Esophagus (tissue), 2 donors: Measurements from ENCODE around the gene UST. TPM values are rescaled to one million over a fixed set of nuclear protein-coding genes. Genes with fewer than 3 reads are reported as not detected.
"Not testable (repeated sequence)": the region's sequence is repeated elsewhere in the genome, so short reads cannot be mapped to it uniquely, and the experiment has no call there.

Source experiments
- H3K27ac ChIP-seq, 2 donors: one replicate each; pipeline ENCODE4 v1.5.1; 2013; ENCODE audit warnings: low read depth in 2 of 2, mild to moderate bottlenecking in 2 of 2, inconsistent platforms in 1 of 2, low read length in 1 of 2, moderate library complexity in 1 of 2
- H3K27me3 ChIP-seq, 2 donors: one replicate each; pipeline ENCODE4 v1.6.1; 2013; ENCODE audit warnings: low read length in 2 of 2, control low read depth in 1 of 2, mild to moderate bottlenecking in 1 of 2; ENCODE audit not compliant: insufficient read depth in 2 of 2, control insufficient read depth in 1 of 2
- H3K36me3 ChIP-seq, 2 donors: one replicate each; pipeline ENCODE4 v1.6.1; 2013; ENCODE audit warnings: low read length in 1 of 2; ENCODE audit not compliant: control insufficient read depth in 2 of 2, insufficient read depth in 2 of 2
- H3K4me1 ChIP-seq, 2 donors: one replicate each; pipeline ENCODE4 v1.6.1; 2013; ENCODE audit warnings: low read length in 1 of 2; ENCODE audit not compliant: control insufficient read depth in 2 of 2, insufficient read depth in 2 of 2
- H3K4me3 ChIP-seq, 2 donors: one replicate each; pipeline ENCODE4 v1.5.1; 2013; ENCODE audit warnings: low read length in 2 of 2, mild to moderate bottlenecking in 2 of 2, low read depth in 1 of 2, moderate library complexity in 1 of 2
- H3K9me3 ChIP-seq, 2 donors: one replicate each; pipeline ENCODE4 v1.6.1; 2013; ENCODE audit warnings: mild to moderate bottlenecking in 2 of 2, low read depth in 1 of 2, low read length in 1 of 2, moderate library complexity in 1 of 2; ENCODE audit not compliant: control insufficient read depth in 2 of 2, insufficient read depth in 1 of 2
- WGBS, 2 donors: extraction: QIAGEN DNeasy Blood & Tissue Kit; methylation state at CpG; one replicate each; pipeline ENCODE4 v1.1.7; 2013; 5-methylcytosine and 5-hydroxymethylcytosine counted together
- polyA plus RNA-seq, 2 donors: library from polyadenylated mRNA; stranded (reverse); fragments of 200-250 nt; gene quantifications; one replicate each; pipeline ENCODE4 v1.2.3, GENCODE V29; 2013
- donor health status: healthy with polysubstance abuse.
- donor health status: Bipolar disorder and iron deficiency.

UST gene
- polyA plus RNA-seq, 2 donors: 1.7 to 2.4 TPM

DNA sequence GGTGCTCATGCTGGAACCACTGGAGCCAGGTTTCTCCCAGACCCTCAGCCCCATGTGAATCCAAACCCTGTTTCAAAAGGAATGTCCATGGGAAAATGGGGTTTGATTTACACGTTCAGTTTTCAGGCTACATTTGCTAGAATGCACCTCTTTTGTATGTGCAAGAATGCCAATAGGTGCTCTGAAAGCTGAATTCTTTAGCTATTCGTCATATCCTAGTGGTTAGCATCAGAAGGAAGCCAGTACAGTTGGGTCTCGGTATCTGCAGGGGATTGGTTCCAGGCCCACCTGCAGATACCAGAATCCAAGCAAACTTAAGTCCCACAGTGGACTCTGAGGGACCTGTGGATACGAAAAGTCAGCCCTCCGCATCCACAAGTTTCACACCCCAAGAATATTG is 93.4 kb downstream of the UST start:
- Histone ChIP-seq H3K27me3 (no peaks in the 10 kb centered on the region), H3K27ac (no peak overlapping the region), H3K36me3 (no peaks in the 10 kb centered on the region), H3K4me1 (no peaks in the 10 kb centered on the region), H3K9me3 (no peaks in the 10 kb centered on the region), H3K4me3 (no peak overlapping the region)
- WGBS, 2 donors: 86 to 97% methylated on average over 5 of the region's 5 CpGs

DNA sequence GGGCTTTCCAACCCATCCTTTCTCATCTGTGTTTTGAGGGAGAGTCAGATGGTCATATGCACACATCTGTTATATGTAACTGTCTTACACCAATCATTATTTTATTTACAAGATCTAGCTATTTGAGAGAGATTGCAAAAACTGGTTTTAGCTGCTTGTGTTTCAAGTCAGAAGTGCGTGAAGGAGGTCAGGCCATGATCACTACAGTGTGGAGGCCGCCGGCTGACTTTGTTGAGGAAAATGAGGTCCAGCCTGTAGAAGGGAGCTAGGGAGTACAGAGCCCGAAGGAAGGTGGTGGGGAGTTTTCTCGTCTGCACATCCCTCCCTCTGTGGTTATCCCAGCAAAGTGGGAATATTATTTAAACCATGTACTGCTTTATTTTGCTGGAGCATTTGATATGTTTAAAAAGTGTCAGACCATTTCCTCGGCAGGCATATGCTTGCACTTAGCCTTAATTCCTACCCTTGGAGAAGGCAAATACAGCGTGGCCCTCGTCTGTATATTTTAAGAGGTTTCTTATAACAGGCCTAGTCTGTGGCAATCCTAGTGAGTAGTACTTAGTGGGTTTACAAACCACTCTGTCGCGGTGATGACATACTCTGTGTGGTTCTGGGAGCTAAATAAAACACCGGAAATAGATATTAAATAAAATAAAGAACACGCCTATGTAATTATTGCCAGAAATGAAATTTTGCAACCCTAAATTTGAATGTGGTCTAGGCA is 95.6 kb downstream of the UST start:
- WGBS, 2 donors: 91 to 92% methylated on average over 12 of the region's 12 CpGs
- Histone ChIP-seq H3K27ac (no peak overlapping the region), H3K27me3 (no peaks in the 10 kb centered on the region), H3K4me1 (no peaks in the 10 kb centered on the region), H3K36me3 (no peaks in the 10 kb centered on the region), H3K4me3 (no peak overlapping the region), H3K9me3 (no peaks in the 10 kb centered on the region)

DNA sequence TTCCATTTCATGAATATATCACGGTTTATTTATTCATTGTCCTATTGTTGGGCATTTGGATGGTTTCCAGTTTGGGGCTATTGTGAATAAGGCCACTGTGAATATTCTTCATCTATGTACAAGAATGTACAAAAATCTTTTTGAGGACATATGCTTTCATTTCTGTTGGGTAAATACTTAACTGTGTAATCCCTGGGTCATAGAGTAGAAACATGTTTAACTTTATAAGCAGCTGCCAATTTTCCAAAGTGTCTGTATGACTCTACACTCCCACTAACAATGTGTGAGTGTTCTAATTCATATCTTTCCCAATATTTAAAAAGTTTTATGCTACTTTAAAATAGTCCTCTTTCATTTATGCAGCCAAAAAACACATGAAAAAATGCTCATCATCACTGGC is 98.6 kb downstream of the UST start:
- no peak overlapping the region for H3K27ac ChIP-seq
- no peaks in the 10 kb centered on the region for H3K9me3 ChIP-seq
- H3K36me3 ChIP-seq: no peaks in the 10 kb centered on the region
- 76 to 88% methylated on average over 1 of the region's 1 CpG for WGBS, 2 donors
- H3K4me3 ChIP-seq: no peak overlapping the region
- H3K27me3 ChIP-seq: no peaks in the 10 kb centered on the region
- peaks cover 0 to 3% of the 10 kb centered on the region in 2 donors for H3K4me1 ChIP-seq

DNA sequence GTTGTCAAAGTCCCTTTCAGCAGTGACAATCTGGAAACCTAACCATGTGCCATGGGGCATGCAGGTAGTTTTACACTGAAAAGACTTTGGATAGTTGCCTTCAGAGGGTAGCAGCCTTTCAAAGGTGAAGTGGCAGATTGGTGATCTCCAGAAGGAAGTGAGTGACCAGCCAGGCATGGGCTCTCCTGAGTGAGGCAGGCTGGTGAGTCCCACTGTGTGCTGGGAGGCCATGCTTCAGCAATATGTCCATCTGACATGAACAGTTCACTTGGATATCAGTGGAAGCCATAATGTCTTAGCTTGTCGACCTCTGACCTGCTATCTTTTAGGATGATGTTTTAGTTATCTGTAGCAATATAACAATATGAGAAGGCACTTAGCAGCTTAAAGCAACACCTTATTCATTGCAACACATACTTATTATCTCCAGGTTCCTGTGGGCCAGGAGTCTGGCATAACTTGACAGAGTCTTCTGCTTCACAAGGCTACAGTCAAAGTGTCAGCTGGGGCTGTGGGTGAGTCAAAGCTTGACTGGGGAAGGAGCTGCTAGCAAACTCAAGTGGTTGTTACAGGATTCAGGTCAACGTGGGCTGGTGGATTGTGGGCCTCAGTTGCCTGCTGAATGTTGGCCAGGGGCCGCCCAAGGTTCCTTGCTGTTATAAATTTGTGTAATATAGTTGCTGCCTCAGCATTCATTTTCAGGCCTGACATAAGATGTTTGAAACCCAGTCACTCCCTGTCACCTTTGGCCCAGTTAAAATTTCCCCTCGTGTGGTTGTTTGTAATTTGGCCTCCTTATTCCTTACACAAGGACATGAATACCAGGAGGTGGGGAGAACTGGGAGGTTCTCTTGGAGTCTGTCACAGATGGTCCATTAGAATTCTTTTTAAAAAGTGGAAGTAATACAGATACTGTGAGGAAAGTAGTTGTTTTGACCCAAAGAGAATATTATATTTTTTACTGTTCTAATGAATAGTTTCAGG is 100.2 kb downstream of the UST start:
- Histone ChIP-seq H3K27ac (no peak overlapping the region), H3K4me3 (no peak overlapping the region), H3K4me1 (peaks cover 0 to 3% of the 10 kb centered on the region in 2 donors), H3K36me3 (no peaks in the 10 kb centered on the region), H3K9me3 (no peaks in the 10 kb centered on the region), H3K27me3 (no peaks in the 10 kb centered on the region)
- 56 to 64% methylated on average over 4 of the region's 4 CpGs for WGBS, 2 donors

DNA sequence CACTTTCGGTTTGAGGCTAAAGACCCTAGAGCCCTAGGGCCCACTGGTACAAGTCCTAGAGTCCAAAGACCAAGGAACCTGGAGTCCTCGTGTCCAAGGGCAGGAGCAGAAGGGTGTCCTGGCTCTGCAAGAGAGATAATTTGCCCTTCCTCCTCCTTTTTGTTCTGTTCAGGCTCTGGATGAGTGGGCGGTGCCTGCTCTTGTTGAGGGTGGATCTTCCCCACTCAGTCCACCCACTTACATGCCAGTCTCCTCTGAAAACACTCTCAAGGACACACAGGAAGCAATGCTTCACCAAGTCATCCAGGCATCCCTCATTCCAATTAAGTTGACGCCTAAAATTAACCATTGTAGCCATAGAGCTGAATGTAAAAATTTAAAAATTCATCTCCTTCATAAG is 102.1 kb downstream of the UST start:
- Histone ChIP-seq H3K27ac (no peak overlapping the region), H3K4me3 (no peak overlapping the region), H3K4me1 (peaks cover 0 to 3% of the 10 kb centered on the region in 2 donors), H3K36me3 (no peaks in the 10 kb centered on the region), H3K27me3 (no peaks in the 10 kb centered on the region), H3K9me3 (no peaks in the 10 kb centered on the region)
- WGBS, 2 donors: 81 to 91% methylated on average over 4 of the region's 4 CpGs

GRCh38 chr6:148849449-148849848 is 102.6 kb downstream of the UST start:
- not testable (repeated sequence) for H3K4me3 ChIP-seq, H3K4me1 ChIP-seq, H3K9me3 ChIP-seq, H3K36me3 ChIP-seq, H3K27ac ChIP-seq, H3K27me3 ChIP-seq
- WGBS, 2 donors: 80 to 86% methylated on average over 5 of the region's 5 CpGs

GRCh38 chr6:148850964-148851363 is 104.1 kb downstream of the UST start:
- Histone ChIP-seq H3K4me1 (peaks cover 0 to 3% of the 10 kb centered on the region in 2 donors), H3K27me3 (no peaks in the 10 kb centered on the region), H3K27ac (no peak overlapping the region), H3K4me3 (no peak overlapping the region), H3K36me3 (no peaks in the 10 kb centered on the region), H3K9me3 (no peaks in the 10 kb centered on the region)
- WGBS, 2 donors: 93 to 97% methylated on average over 3 of the region's 3 CpGs

DNA sequence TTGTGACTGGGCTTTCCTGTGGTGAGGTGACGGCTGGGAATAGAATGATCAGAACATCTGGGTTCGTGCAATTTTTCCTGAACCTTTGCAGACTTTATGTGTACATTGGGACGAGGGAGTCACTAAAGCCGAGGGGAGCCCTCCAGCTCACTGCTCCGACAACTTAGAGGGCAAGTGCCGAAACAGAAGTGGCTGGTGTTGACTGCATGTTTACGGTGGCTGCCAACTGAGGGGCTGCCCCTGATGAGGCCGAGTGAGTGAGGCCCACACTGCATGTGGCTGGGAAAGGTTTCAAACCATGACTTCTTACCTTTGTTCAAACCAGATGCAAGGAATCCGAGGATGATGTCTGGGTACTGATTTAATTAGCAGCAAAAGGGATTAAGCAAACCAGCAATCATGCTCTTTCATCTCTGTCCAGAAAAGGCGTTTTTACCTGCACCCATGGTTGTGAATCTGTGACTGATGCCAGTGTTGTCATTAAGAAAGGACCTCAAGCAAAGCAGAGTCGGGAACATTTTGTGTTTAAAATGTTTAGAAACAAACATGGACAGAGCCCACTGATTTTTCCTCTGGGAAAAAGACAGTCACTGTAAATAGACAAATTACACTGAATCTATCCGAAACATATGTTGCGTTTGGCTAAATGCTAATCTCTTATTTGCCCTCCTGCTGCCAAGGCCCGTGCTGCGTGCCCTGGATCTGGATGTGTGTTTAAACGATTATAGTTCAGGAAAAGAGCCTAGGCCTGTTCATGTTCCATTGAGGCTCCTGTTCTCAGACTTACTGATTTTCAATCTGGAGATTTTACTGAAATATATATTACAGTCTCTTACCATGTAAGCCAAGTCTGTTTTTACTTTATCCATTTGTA is 105.1 kb downstream of the UST start:
- 57 to 58% methylated on average over 16 of the region's 16 CpGs for WGBS, 2 donors

GRCh38 chr6:148852688-148853087 is 105.9 kb downstream of the UST start:
- Histone ChIP-seq H3K4me1 (peaks cover 0 to 3% of the 10 kb centered on the region in 2 donors), H3K9me3 (no peaks in the 10 kb centered on the region), H3K27me3 (no peaks in the 10 kb centered on the region), H3K27ac (no peak overlapping the region), H3K36me3 (no peaks in the 10 kb centered on the region), H3K4me3 (no peak overlapping the region)
- whole genome bisulfite sequencing, 2 donors: 85% methylated on average over 6 of the region's 6 CpGs

More for the DNA sequence above, 105.1 kb downstream of the UST start:
- Histone ChIP-seq H3K36me3 (no peaks in the 10 kb centered on the region), H3K27ac (no peak overlapping the region), H3K9me3 (no peaks in the 10 kb centered on the region), H3K27me3 (no peaks in the 10 kb centered on the region), H3K4me3 (no peak overlapping the region), H3K4me1 (peaks cover 0 to 3% of the 10 kb centered on the region in 2 donors)
